OCI-LY1 (cell line): ENCODE results near the gene PCDHA1.

Experiments
- EZH2 ChIP-seq: fragments of 200-600 bp; sonication (generic), shearing (Covaris generic); IDR thresholded peaks from 2 replicates; pipeline ENCODE4 v1.8.0; 2017; ENCODE audit warnings: borderline replicate concordance, mixed run types, mild to moderate bottlenecking, antibody characterized with exemption, low read length, moderate library complexity, mixed read lengths
- TF ChIP-seq, protein P1 (sequence below): fragments of 200-600 bp; sonication (generic), shearing (Covaris generic); IDR thresholded peaks from 2 replicates; pipeline ENCODE4 v1.5.1; 2017; ENCODE audit warnings: mild to moderate bottlenecking, antibody characterized with exemption, low read length, moderate library complexity, mixed read lengths

DNA sequence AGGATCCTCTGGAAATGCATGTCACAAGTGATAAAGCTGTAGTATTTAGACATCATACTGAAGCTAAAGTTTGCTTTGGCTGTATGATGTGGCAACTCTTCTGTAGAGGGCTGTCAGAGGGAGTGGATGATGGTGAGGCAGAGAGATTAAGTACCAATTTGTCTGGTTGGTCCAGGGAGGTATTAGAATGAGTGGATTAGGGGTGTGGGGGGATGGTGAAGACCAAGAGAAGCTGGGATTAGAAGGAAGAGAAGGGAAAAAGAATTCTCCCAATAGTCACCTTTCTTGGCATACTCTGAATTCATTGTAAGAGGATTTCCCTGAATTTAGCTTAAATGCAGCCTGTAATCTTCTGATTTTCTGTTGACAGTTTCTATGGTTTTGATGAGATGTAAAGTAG lies 183.9 kb downstream of the PCDHA1 start:
- TF ChIP-seq, protein P1, sequence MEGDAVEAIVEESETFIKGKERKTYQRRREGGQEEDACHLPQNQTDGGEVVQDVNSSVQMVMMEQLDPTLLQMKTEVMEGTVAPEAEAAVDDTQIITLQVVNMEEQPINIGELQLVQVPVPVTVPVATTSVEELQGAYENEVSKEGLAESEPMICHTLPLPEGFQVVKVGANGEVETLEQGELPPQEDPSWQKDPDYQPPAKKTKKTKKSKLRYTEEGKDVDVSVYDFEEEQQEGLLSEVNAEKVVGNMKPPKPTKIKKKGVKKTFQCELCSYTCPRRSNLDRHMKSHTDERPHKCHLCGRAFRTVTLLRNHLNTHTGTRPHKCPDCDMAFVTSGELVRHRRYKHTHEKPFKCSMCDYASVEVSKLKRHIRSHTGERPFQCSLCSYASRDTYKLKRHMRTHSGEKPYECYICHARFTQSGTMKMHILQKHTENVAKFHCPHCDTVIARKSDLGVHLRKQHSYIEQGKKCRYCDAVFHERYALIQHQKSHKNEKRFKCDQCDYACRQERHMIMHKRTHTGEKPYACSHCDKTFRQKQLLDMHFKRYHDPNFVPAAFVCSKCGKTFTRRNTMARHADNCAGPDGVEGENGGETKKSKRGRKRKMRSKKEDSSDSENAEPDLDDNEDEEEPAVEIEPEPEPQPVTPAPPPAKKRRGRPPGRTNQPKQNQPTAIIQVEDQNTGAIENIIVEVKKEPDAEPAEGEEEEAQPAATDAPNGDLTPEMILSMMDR, result no peak
- no peak for TF ChIP-seq EZH2
